ENCODE data around the gene FHL3. TPM values are rescaled to one million over a fixed set of nuclear protein-coding genes. Genes with fewer than 3 reads are reported as not detected.

The FHL3 gene
- total RNA-seq, 1 donor from 2014 or later, result 13.6 TPM

- DNase-seq (ENCODE audit: low spot score), result no peak
These were observed 58.0 kb downstream of the FHL3 start for GRCh38 chr1:37947364-37947763.

Other genes with a start within 250 kb of the FHL3 start
- gene EPHA10, start 240.4 kb downstream of the FHL3 start, total RNA-seq, result not detected
- 1.5 TPM for gene MANEAL, start 211.7 kb downstream of the FHL3 start, total RNA-seq
- gene C1orf122, start 197.7 kb downstream of the FHL3 start, total RNA-seq, result 44.9 TPM
- gene YRDC, start 197.3 kb downstream of the FHL3 start, total RNA-seq, result 16.2 TPM
- gene MTF1, start 145.9 kb downstream of the FHL3 start, total RNA-seq, result 34.1 TPM
- gene INPP5B, start 58.5 kb downstream of the FHL3 start, total RNA-seq, result 28.8 TPM
- 46.7 TPM for gene SF3A3, start 15.5 kb downstream of the FHL3 start, total RNA-seq
- 35.3 TPM for gene UTP11, start 7.2 kb upstream of the FHL3 start, total RNA-seq
- gene POU3F1, start 41.3 kb upstream of the FHL3 start, total RNA-seq, result 0.19 TPM

Measured in mesenteric fat pad (tissue), 1 donor.